Stimulated activated CD4-positive, alpha-beta T cell treated with anti-CD3 and anti-CD28 coated beads, Interleukin-4, amount 100 ng/mL, for 4 hours (primary cell): ENCODE measurements around the gene LUZP2.
"Not testable (repeated sequence)": the region's sequence is repeated elsewhere in the genome, so short reads cannot be mapped to it uniquely, and the experiment has no call there.

Source experiments
- DNase-seq, 2 experiments: peaks; one replicate each; pipeline ENCODE4 v3.0.0-alpha.2; 2020

The LUZP2 gene

GRCh38 chr11:24842308-24842707 is 345.5 kb downstream of the LUZP2 start:
- no peak for DNase-seq

GRCh38 chr11:24844406-24844805 is 347.6 kb downstream of the LUZP2 start:
- DNase-seq = no peak

- no peak for DNase-seq
These were observed 352.0 kb downstream of the LUZP2 start for GRCh38 chr11:24848857-24849256.

- no peak for DNase-seq
These were observed 359.1 kb downstream of the LUZP2 start for GRCh38 chr11:24855951-24856350.

GRCh38 chr11:24859801-24860300 is 363.0 kb downstream of the LUZP2 start:
- DNase-seq = no peak

- DNase-seq = no peak
These were observed 364.6 kb downstream of the LUZP2 start for GRCh38 chr11:24861440-24861839.

- DNase-seq = no peak
These were observed 369.9 kb downstream of the LUZP2 start for GRCh38 chr11:24866743-24867142.

GRCh38 chr11:24870048-24870447 is 373.2 kb downstream of the LUZP2 start:
- no peak for DNase-seq

- DNase-seq = no peak
These were observed 375.3 kb downstream of the LUZP2 start for GRCh38 chr11:24872186-24872585.

- DNase-seq = no peak
These were observed 375.9 kb downstream of the LUZP2 start for GRCh38 chr11:24872651-24873311.

- no peak for DNase-seq
These were observed 384.1 kb downstream of the LUZP2 start for GRCh38 chr11:24880962-24881361.

GRCh38 chr11:24885580-24886173 is 388.8 kb downstream of the LUZP2 start:
- DNase-seq = no peak

- DNase-seq = no peak
These were observed 390.2 kb downstream of the LUZP2 start for GRCh38 chr11:24886880-24887619.

- no peak for DNase-seq
These were observed 393.6 kb downstream of the LUZP2 start for GRCh38 chr11:24890426-24890825.

- not testable (repeated sequence) for DNase-seq
These were observed 395.1 kb downstream of the LUZP2 start for GRCh38 chr11:24891845-24892492.

- DNase-seq = no peak
These were observed 399.4 kb downstream of the LUZP2 start for GRCh38 chr11:24896118-24896835.

- DNase-seq = no peak
These were observed 403.7 kb downstream of the LUZP2 start for GRCh38 chr11:24900514-24900913.

- no peak for DNase-seq
These were observed 404.2 kb downstream of the LUZP2 start for GRCh38 chr11:24900960-24901549.

GRCh38 chr11:24903555-24903954 is 406.7 kb downstream of the LUZP2 start:
- DNase-seq = no peak

- no peak for DNase-seq
These were observed 428.2 kb downstream of the LUZP2 start for GRCh38 chr11:24925091-24925490.

- no peak for DNase-seq
These were observed 435.5 kb downstream of the LUZP2 start for GRCh38 chr11:24932110-24933000.
